Naive thymus-derived CD4-positive, alpha-beta T cell (primary cell): Measurements from ENCODE around the gene CLTB. TPM values are rescaled to one million over a fixed set of nuclear protein-coding genes. Genes with fewer than 3 reads are reported as not detected.

Experiments
- ATAC-seq: fragments of 150-1000 bp; cut with Tn5 transposase; 2 replicates; pipeline ENCODE4 v1.10.0; 2021; ENCODE audit warnings: mild to moderate bottlenecking, moderate library complexity
- CTCF ChIA-PET: fragments of 350-600 bp; sonication (Branson Sonifier 250); formaldehyde crosslinking; loops from one replicate; lab custom pipeline; 2021; ENCODE audit warnings: antibody characterized with exemption; lab: Charles Lee
- POLR2A ChIA-PET: fragments of 350-600 bp; sonication (Branson Sonifier 250); formaldehyde crosslinking; loops from one replicate; lab custom pipeline; 2021; ENCODE audit warnings: antibody characterized with exemption, inconsistent platforms; lab: Charles Lee
- DNase-seq, 9 donors: peaks; one replicate each; pipeline versions ENCODE4 v3.0.0 to v3.0.0-alpha.2; 2020 to 2022; ENCODE audit warnings: mixed read lengths in 1 of 9
- H3K27ac ChIP-seq: one replicate; pipeline ENCODE4 v1.7.0; 2013; ENCODE audit warnings: mild to moderate bottlenecking, low read depth, low read length, moderate library complexity
- H3K27me3 ChIP-seq, 2 donors: one replicate each; pipeline ENCODE4 v1.7.0; 2013; ENCODE audit warnings: low read length in 2 of 2, mild to moderate bottlenecking in 2 of 2, moderate library complexity in 2 of 2; ENCODE audit not compliant: control insufficient read depth in 2 of 2, insufficient read depth in 2 of 2
- H3K36me3 ChIP-seq, 3 experiments: 1 replicate in 2 of 3; 2 replicates in 1 of 3; pipeline ENCODE4 v1.7.0; 2013; ENCODE audit warnings: low read length in 3 of 3, mild to moderate bottlenecking in 3 of 3, moderate library complexity in 1 of 3; ENCODE audit not compliant: insufficient read depth in 3 of 3, control insufficient read depth in 2 of 3
- H3K4me1 ChIP-seq, 2 donors: one replicate each; pipeline ENCODE4 v1.7.0; 2013; ENCODE audit warnings: low read length in 2 of 2, mild to moderate bottlenecking in 2 of 2, moderate library complexity in 1 of 2; ENCODE audit not compliant: control insufficient read depth in 2 of 2, insufficient read depth in 2 of 2
- H3K4me3 ChIP-seq: 2 replicates; pipeline ENCODE4 v1.7.0; 2013; ENCODE audit warnings: mild to moderate bottlenecking, low read length
- H3K9me3 ChIP-seq, 3 experiments: 1 replicate in 2 of 3; 2 replicates in 1 of 3; pipeline ENCODE4 v1.7.0; 2013; ENCODE audit warnings: low read length in 3 of 3; ENCODE audit not compliant: control insufficient read depth in 2 of 3
- H3K27ac Mint-ChIP-seq, 9 donors: one replicate each; pipeline ENCODE4 v1.8.0; 2020 to 2022; ENCODE audit warnings: mixed read lengths in 9 of 9, mild to moderate bottlenecking in 8 of 9, moderate library complexity in 5 of 9, inconsistent platforms in 2 of 9
- H3K27me3 Mint-ChIP-seq, 5 donors: one replicate each; pipeline ENCODE4 v1.8.0; 2021 to 2022; ENCODE audit warnings: mixed read lengths in 5 of 5, mild to moderate bottlenecking in 1 of 5
- H3K36me3 Mint-ChIP-seq, 5 donors: one replicate each; pipeline ENCODE4 v1.8.0; 2020 to 2022; ENCODE audit warnings: mixed read lengths in 5 of 5, mild to moderate bottlenecking in 3 of 5, inconsistent platforms in 1 of 5
- H3K4me1 Mint-ChIP-seq, 7 donors: one replicate each; pipeline ENCODE4 v1.8.0; 2020 to 2022; ENCODE audit warnings: mixed read lengths in 7 of 7, mild to moderate bottlenecking in 3 of 7, inconsistent platforms in 1 of 7
- H3K4me3 Mint-ChIP-seq, 10 donors: one replicate each; pipeline ENCODE4 v1.8.0; 2020 to 2022; ENCODE audit warnings: mild to moderate bottlenecking in 10 of 10, mixed read lengths in 10 of 10, moderate library complexity in 6 of 10, inconsistent platforms in 2 of 10
- H3K9me3 Mint-ChIP-seq, 11 donors: one replicate each; pipeline ENCODE4 v1.8.0; 2020 to 2022; ENCODE audit warnings: mixed read lengths in 11 of 11, mild to moderate bottlenecking in 4 of 11, inconsistent platforms in 1 of 11, moderate library complexity in 1 of 11
- intact Hi-C, 2 donors: fragments of 100-400 bp; cut with micrococcal nuclease; formaldehyde crosslinking; loops; one replicate each; pipeline ENCODE4 v1.15.1; 2023
- polyA plus RNA-seq, 2 donors: library from polyadenylated mRNA; unstranded; fragments of 300-500 nt; fragmentation: Illumina TruSeq; gene quantifications; one replicate each; pipeline ENCODE4 v1.2.3, GENCODE V29; 2021
- total RNA-seq, 6 experiments: library from RNA in 5 of 6; stranded (reverse) in 5 of 6; gene quantifications; 1 replicate in 5 of 6; 2 replicates in 1 of 6; pipeline ENCODE4 v1.2.3 and lab custom pipeline; 2021 to 2026

CLTB gene
- total and polyA plus RNA-seq, 7 experiments from 2014 or later = 30.6 to 90.9 (median 66.9) TPM

DNA sequence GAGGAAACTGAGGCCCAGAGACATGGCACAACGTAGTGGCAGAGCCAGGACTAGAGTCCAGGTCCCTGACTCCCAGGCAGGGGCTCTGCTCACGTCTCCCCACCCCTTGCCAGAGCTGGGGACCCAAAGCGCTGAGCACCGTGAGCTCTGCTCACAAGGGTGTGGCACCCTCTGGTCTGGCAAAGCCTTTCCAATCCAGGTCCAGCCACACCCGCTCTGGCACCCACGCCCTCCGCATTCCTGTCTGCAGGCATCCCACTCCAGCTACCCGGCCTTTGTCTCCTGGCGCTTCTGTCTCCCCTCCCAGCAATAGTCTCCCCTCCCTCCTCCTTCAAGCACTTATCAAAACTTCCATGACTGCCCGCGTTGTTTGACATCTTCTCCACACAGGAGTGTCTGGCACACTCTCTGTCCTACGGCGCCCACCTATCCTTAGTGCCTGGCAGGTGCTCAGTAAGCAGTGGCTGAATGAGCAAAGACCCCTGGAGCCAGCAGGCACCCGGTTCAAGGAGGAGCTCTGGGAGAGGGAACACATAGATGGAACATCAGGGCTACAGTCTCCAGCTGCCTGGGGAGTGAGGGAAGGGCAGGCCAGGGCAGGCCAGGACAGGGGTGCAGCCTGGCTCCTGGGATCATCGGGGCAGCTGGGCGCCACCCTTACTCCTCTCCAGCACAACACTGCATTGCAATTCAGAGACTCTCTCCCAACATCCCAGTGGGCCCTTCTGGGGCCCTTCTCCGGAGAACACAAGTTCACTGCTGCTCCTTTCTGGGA lies 15.8 kb downstream of the CLTB start:
- Histone ChIP-seq H3K9me3 (no peaks in the 10 kb centered on the region), H3K27ac (no peak overlapping the region), H3K27me3 (no peaks in the 10 kb centered on the region), H3K4me1 (no peaks in the 10 kb centered on the region), H3K4me3 (no peak overlapping the region), H3K36me3 (peaks cover 0 to 36% (median 0%) of the 10 kb centered on the region in 3 experiments)
- Mint-ChIP-seq H3K27me3 (no peaks in the 10 kb centered on the region), H3K27ac (no peak overlapping the region), H3K4me3 (no peak overlapping the region), H3K9me3 (no peaks in the 10 kb centered on the region), H3K4me1 (no peaks in the 10 kb centered on the region), H3K36me3 (peaks cover 0 to 17% (median 0%) of the 10 kb centered on the region in 5 donors)
- CTCF ChIA-PET = no interaction called here
- DNase-seq (no peak), ATAC-seq (peak; percentile 24)
- POLR2A ChIA-PET = interaction anchor here (0.6 kb wide), 1 partner anchor 123 kb away, joined by 4 read pairs; no protein-coding TSS in a partner anchor
- intact Hi-C loops = no loop called here

DNA sequence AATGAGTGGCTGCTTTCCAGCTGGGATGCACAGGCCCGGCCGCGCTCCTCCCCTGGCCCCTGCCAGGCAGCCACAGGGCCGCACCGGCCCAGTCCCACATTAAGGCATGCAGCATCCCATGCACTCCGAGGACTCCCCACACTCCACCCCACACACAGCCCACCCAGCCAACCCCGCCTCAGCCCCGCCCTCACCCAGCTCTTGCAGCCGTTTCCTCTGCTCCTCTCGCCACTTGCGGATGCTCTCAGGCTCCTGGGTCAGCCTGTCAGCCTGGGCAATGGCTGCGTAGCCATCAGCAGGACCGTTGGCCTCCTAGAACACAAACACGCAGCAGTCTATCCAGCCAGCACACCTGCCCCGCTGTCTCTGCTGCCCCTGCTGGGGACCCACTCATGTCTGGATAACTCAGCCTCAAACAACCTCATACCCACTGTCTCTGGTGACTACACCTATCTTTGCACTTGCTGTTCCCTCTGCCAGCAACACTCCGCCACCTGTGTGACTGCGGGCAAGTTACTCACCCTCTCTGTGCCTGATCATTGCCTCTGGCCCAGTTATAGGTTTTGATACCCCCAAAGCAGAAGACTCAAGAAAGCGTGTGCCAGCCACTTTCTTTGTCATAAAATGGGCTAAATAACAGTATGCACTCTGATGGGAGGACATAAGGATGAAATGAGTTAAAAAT lies 18.5 kb downstream of the CLTB start:
- Histone ChIP-seq H3K27me3 (no peaks in the 10 kb centered on the region), H3K9me3 (no peaks in the 10 kb centered on the region), H3K4me1 (no peaks in the 10 kb centered on the region), H3K36me3 (peaks cover 0 to 39% (median 0%) of the 10 kb centered on the region in 3 experiments), H3K27ac (no peak overlapping the region), H3K4me3 (no peak overlapping the region)
- CTCF ChIA-PET = no interaction called here
- H3K4me3 Mint-ChIP-seq = no peak overlapping the region
- H3K27ac Mint-ChIP-seq = peak overlapping the region in 2 of 9 donors; percentile 19 to 51
- H3K4me1 Mint-ChIP-seq = no peaks in the 10 kb centered on the region
- DNase-seq (no peak), ATAC-seq (no peak)
- POLR2A ChIA-PET = no interaction called here
- intact Hi-C loops = no loop called here
- no peaks in the 10 kb centered on the region for H3K9me3 Mint-ChIP-seq
- no peaks in the 10 kb centered on the region for H3K27me3 Mint-ChIP-seq
- H3K36me3 Mint-ChIP-seq = peaks cover 0 to 21% (median 0%) of the 10 kb centered on the region in 5 donors

DNA sequence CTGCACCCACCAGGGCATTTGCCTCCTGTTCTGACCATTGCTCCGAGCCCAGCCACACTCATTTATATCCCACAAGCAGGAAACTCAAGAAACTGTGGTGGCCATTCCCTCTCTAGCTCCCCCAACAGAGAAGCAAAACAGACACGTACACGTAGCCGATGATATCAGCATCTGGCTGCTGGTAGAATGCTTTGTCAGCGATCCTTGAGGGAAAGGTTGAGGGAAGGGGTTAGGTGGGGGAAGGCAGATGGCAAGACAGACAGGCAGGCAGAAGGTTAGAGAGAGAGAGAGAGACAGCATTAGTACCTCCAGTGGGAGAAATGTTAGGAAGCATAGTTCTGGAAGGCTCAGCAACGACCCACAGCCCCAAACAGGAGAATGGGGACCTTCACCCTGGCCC lies 20.0 kb downstream of the CLTB start:
- no peaks in the 10 kb centered on the region for H3K27me3 Mint-ChIP-seq
- H3K36me3 ChIP-seq = peaks cover 0 to 46% (median 0%) of the 10 kb centered on the region in 3 experiments
- H3K36me3 Mint-ChIP-seq = peaks cover 0 to 17% (median 0%) of the 10 kb centered on the region in 5 donors
- H3K4me3 ChIP-seq = no peak overlapping the region
- H3K27me3 ChIP-seq = no peaks in the 10 kb centered on the region
- ChIA-PET POLR2A (interaction anchor here (0.6 kb wide), 1 partner anchor 122 kb away, joined by 3 read pairs; no protein-coding TSS in a partner anchor), CTCF (no interaction called here)
- no peaks in the 10 kb centered on the region for H3K4me1 ChIP-seq
- H3K4me1 Mint-ChIP-seq = peaks cover 0 to 3% (median 0%) of the 10 kb centered on the region in 7 donors
- H3K9me3 Mint-ChIP-seq = no peaks in the 10 kb centered on the region
- no peak overlapping the region for H3K4me3 Mint-ChIP-seq
- no peaks in the 10 kb centered on the region for H3K9me3 ChIP-seq
- DNase-seq = no peak
- ATAC-seq = no peak
- intact Hi-C loops = no loop called here
- peak overlapping the region in 3 of 9 donors; percentile 35 to 62 (median 58) for H3K27ac Mint-ChIP-seq
- no peak overlapping the region for H3K27ac ChIP-seq

DNA sequence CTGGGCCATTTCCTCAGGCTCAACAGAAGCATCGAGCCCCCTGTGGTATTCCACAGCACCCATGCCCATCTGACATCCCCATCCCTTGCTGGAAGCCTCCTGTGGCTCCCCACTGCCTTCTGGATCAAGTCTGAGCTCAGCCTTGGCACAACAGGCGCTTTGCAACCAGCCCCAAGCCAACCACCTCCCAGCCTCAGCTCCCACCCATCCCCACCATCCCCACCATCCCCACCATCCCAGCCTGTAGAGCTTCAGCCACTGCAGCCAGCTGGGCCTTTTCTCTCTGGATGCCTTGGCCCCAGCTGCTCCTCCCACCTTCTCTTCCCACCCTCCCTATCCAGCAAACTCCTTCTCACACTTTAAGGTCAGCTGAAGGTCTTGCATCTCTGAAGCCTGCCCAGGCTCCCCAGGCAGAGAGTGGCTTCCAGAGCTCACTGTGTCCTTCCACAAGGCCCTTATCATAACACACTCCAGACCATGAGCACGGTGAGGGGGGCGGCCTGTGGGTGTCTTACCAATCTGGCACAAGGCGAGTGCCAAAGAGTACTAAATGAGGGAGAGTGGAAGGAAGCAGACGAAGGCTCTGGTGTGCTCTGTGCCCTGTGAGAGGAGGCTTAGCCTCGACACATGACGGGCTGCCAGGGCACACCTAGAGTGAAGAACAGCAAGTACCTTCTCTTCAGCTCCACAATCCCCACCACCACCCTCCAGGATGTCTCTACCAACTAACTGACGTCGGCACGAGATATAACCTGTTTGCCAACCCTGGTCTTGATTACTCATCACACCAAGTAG lies 21.3 kb downstream of the CLTB start:
- H3K27ac Mint-ChIP-seq = peak overlapping the region in 1 of 9 donors; percentile 22
- no peak for DNase-seq
- no peak overlapping the region for H3K27ac ChIP-seq
- ATAC-seq = no peak
- no peak overlapping the region for H3K4me3 ChIP-seq
- intact Hi-C loops = no loop called here
- no peaks in the 10 kb centered on the region for H3K4me1 ChIP-seq
- CTCF ChIA-PET = no interaction called here
- no peaks in the 10 kb centered on the region for H3K9me3 Mint-ChIP-seq
- H3K9me3 ChIP-seq = no peaks in the 10 kb centered on the region
- POLR2A ChIA-PET = interaction anchor here (0.6 to 0.9 kb wide), 2 partner anchors 52 to 252 kb away, joined by 3 to 4 read pairs; no protein-coding TSS in a partner anchor
- no peak overlapping the region for H3K4me3 Mint-ChIP-seq
- peaks cover 0 to 46% (median 0%) of the 10 kb centered on the region in 3 experiments for H3K36me3 ChIP-seq
- H3K36me3 Mint-ChIP-seq = peaks cover 0 to 17% (median 0%) of the 10 kb centered on the region in 5 donors
- no peaks in the 10 kb centered on the region for H3K27me3 Mint-ChIP-seq
- peaks cover 0 to 6% (median 0%) of the 10 kb centered on the region in 7 donors for H3K4me1 Mint-ChIP-seq
- no peaks in the 10 kb centered on the region for H3K27me3 ChIP-seq

DNA sequence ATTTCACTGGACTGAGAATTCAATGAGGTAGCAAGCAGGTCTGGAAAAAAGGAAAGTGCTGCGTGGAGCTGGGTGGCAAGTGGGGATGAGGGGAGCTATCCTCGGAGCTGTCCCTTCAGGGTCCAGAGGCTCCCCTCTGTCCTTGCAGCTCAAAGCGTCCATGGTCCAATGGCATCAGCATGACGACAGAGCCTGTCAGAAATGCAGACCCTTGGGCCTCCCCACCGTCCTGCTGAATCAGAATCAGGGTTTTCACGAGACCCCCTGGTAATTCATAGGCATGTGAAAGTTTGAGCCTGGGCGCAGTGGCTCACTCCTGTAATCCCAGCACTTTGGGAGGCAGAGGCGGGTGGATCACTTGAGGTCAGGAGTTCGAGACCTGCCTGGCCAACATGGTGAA lies 22.2 kb downstream of the CLTB start:
- Mint-ChIP-seq H3K27me3 (no peaks in the 10 kb centered on the region), H3K27ac (peak overlapping the region in 1 of 9 donors; percentile 32), H3K4me1 (peaks cover 0 to 9% (median 4%) of the 10 kb centered on the region in 7 donors), H3K4me3 (no peak overlapping the region), H3K36me3 (peaks cover 0 to 17% (median 0%) of the 10 kb centered on the region in 5 donors), H3K9me3 (peaks cover 0 to 1% (median 0%) of the 10 kb centered on the region in 11 donors)
- Histone ChIP-seq H3K9me3 (no peaks in the 10 kb centered on the region), H3K4me3 (no peak overlapping the region), H3K4me1 (peaks cover 6 to 7% of the 10 kb centered on the region in 2 donors), H3K27me3 (no peaks in the 10 kb centered on the region), H3K36me3 (peaks cover 0 to 46% (median 0%) of the 10 kb centered on the region in 3 experiments), H3K27ac (no peak overlapping the region)
- ChIA-PET POLR2A (interaction anchor here (1.1 kb wide), 1 partner anchor 144 kb away, joined by 3 read pairs; no protein-coding TSS in a partner anchor), CTCF (no interaction called here)
- intact Hi-C loops = no loop called here
- ATAC-seq (no peak), DNase-seq (no peak)

DNA sequence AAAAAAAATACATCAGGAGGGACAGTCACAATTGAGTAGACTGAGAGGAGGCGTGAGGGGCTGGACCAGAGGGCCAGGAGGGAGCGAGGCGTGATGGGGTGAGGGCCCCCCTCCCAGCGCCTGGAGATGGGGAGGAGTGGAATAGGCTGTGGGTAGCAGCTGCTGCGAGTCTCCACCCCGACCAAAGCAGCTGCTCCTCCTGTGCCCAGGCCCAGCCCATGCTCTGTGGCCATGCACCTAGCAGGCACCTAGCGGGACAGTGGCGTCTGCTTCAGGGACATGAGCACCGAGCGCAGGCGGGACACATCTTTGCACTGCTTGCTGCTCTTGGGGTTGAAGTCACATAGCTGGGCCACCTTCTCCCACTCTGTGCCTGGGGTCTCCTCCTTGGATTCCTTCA lies 23.8 kb downstream of the CLTB start:
- peaks cover 5 to 22% (median 14%) of the 10 kb centered on the region in 7 donors for H3K4me1 Mint-ChIP-seq
- peak overlapping the region in 1 of 9 donors; percentile 21 for H3K27ac Mint-ChIP-seq
- peaks cover 0 to 11% (median 0%) of the 10 kb centered on the region in 5 donors for H3K36me3 Mint-ChIP-seq
- ATAC-seq (no peak), DNase-seq (no peak)
- no peak overlapping the region for H3K4me3 ChIP-seq
- no peak overlapping the region for H3K4me3 Mint-ChIP-seq
- intact Hi-C loops = no loop called here
- no peaks in the 10 kb centered on the region for H3K27me3 Mint-ChIP-seq
- H3K9me3 ChIP-seq = no peaks in the 10 kb centered on the region
- no peaks in the 10 kb centered on the region for H3K27me3 ChIP-seq
- H3K36me3 ChIP-seq = peaks cover 0 to 43% (median 0%) of the 10 kb centered on the region in 3 experiments
- H3K9me3 Mint-ChIP-seq = peaks cover 0 to 1% (median 0%) of the 10 kb centered on the region in 11 donors
- H3K27ac ChIP-seq = no peak overlapping the region
- ChIA-PET CTCF (no interaction called here), POLR2A (interaction anchor here (1.0 to 2.9 kb wide), 3 partner anchors 23 to 143 kb away, joined by 3 to 10 read pairs (median 4); partner anchors contain the start of gene KIAA1191)
- peaks cover 10 to 12% of the 10 kb centered on the region in 2 donors for H3K4me1 ChIP-seq
